CD14-positive monocyte (primary cell): ENCODE measurements around the gene MAP6D1. TPM values are rescaled to one million over a fixed set of nuclear protein-coding genes. Genes with fewer than 3 reads are reported as not detected.

ENCODE experiments used
- DNase-seq, 3 donors: peaks; one replicate each; pipeline ENCODE4 v3.0.0-alpha.2; 2011 to 2022
- H2AFZ ChIP-seq: 2 replicates; pipeline ENCODE4 v1.6.0; 2012; ENCODE audit warnings: mild to moderate bottlenecking, low read depth, low read length, inconsistent platforms; ENCODE audit not compliant: insufficient read depth, poor library complexity, severe bottlenecking
- H3K27ac ChIP-seq, 2 donors: 1 replicate in 1 of 2; 2 replicates in 1 of 2; pipeline ENCODE4 v1.5.1; 2012 to 2013; ENCODE audit warnings: low read length in 2 of 2, control low read depth in 1 of 2, inconsistent platforms in 1 of 2, low read depth in 1 of 2, mild to moderate bottlenecking in 1 of 2
- H3K27me3 ChIP-seq, 2 donors: one replicate each; pipeline versions ENCODE4 v1.6.0 to v1.6.1; 2011 to 2013; ENCODE audit warnings: low read length in 2 of 2; ENCODE audit not compliant: control insufficient read depth in 2 of 2, insufficient read depth in 2 of 2
- H3K36me3 ChIP-seq, 2 donors: replicated peaks in 1 of 2; 1 replicate in 1 of 2; 2 replicates in 1 of 2; pipeline versions ENCODE4 v1.5.1 to v1.6.1; 2012 to 2013; ENCODE audit warnings: low read length in 2 of 2, control low read depth in 1 of 2, inconsistent platforms in 1 of 2, mild to moderate bottlenecking in 1 of 2; ENCODE audit not compliant: insufficient read depth in 2 of 2, control insufficient read depth in 1 of 2
- H3K4me1 ChIP-seq, 2 donors: 1 replicate in 1 of 2; 2 replicates in 1 of 2; pipeline versions ENCODE4 v1.5.1 to v1.6.1; 2012 to 2013; ENCODE audit warnings: low read length in 2 of 2, control low read depth in 1 of 2, inconsistent platforms in 1 of 2, mild to moderate bottlenecking in 1 of 2, moderate library complexity in 1 of 2; ENCODE audit not compliant: insufficient read depth in 2 of 2, control insufficient read depth in 1 of 2
- H3K4me2 ChIP-seq: replicated peaks from 2 replicates; pipeline ENCODE3; 2012; ENCODE audit warnings: low read length, moderate library complexity, mild to moderate bottlenecking; ENCODE audit not compliant: poor library complexity, severe bottlenecking; ENCODE audit errors: extremely low read depth
- H3K4me3 ChIP-seq, 3 experiments: fragments of 200-600 bp in 1 of 3; sonication (generic) in 1 of 3; replicated peaks in 1 of 3; 1 replicate in 2 of 3; 2 replicates in 1 of 3; pipeline ENCODE4 v1.5.1; 2011 to 2013; ENCODE audit warnings: low read length in 3 of 3, mild to moderate bottlenecking in 3 of 3, control low read depth in 2 of 3, low read depth in 2 of 3, inconsistent platforms in 1 of 3, moderate library complexity in 1 of 3
- H3K79me2 ChIP-seq: 2 replicates; pipeline ENCODE4 v1.6.0; 2012; ENCODE audit warnings: mild to moderate bottlenecking, control low read depth, inconsistent platforms, low read length, moderate library complexity; ENCODE audit not compliant: insufficient read depth
- H3K9ac ChIP-seq: 2 replicates; pipeline ENCODE4 v1.6.0; 2017; ENCODE audit warnings: low read length, mild to moderate bottlenecking; ENCODE audit not compliant: insufficient read depth, poor library complexity, severe bottlenecking
- H3K9me3 ChIP-seq, 2 donors: replicated peaks in 1 of 2; 1 replicate in 1 of 2; 2 replicates in 1 of 2; pipeline versions ENCODE4 v1.5.1 to v1.6.1; 2012 to 2013; ENCODE audit warnings: low read length in 2 of 2, control low read depth in 1 of 2; ENCODE audit not compliant: control insufficient read depth in 1 of 2, insufficient read depth in 1 of 2
- H4K20me1 ChIP-seq: 2 replicates; pipeline ENCODE4 v1.6.0; 2012; ENCODE audit warnings: mild to moderate bottlenecking, low read length, control low read depth, moderate library complexity; ENCODE audit not compliant: insufficient read depth
- H3K27ac Mint-ChIP-seq, 7 donors: one replicate each; pipeline ENCODE4 v1.8.0; 2020; ENCODE audit warnings: mild to moderate bottlenecking in 7 of 7, mixed read lengths in 7 of 7, moderate library complexity in 6 of 7, inconsistent platforms in 2 of 7
- H3K27me3 Mint-ChIP-seq, 3 donors: one replicate each; pipeline ENCODE4 v1.8.0; 2021 to 2022; ENCODE audit warnings: low read depth in 3 of 3, mild to moderate bottlenecking in 3 of 3, mixed read lengths in 3 of 3, moderate library complexity in 3 of 3, inconsistent platforms in 1 of 3
- H3K36me3 Mint-ChIP-seq, 2 donors: one replicate each; pipeline ENCODE4 v1.8.0; 2020; ENCODE audit warnings: mixed read lengths in 2 of 2, inconsistent platforms in 1 of 2, mild to moderate bottlenecking in 1 of 2
- H3K4me1 Mint-ChIP-seq: one replicate; pipeline ENCODE4 v1.8.0; 2020; ENCODE audit warnings: mild to moderate bottlenecking, mixed read lengths
- H3K4me3 Mint-ChIP-seq, 2 donors: one replicate each; pipeline ENCODE4 v1.8.0; 2020; ENCODE audit warnings: mild to moderate bottlenecking in 2 of 2, mixed read lengths in 2 of 2, moderate library complexity in 1 of 2
- H3K9me3 Mint-ChIP-seq, 7 donors: one replicate each; pipeline ENCODE4 v1.8.0; 2020 to 2022; ENCODE audit warnings: mixed read lengths in 7 of 7, mild to moderate bottlenecking in 6 of 7, moderate library complexity in 6 of 7, inconsistent platforms in 2 of 7
- WGBS: methylation state at CpG from one replicate; pipeline ENCODE4 v1.1.5; 2013; ENCODE audit warnings: missing lambda C conversion rate; ENCODE audit not compliant: insufficient coverage; 5-methylcytosine and 5-hydroxymethylcytosine counted together
- intact Hi-C, 2 donors: fragments of 100-400 bp; cut with micrococcal nuclease; formaldehyde crosslinking; loops; one replicate each; pipeline versions ENCODE4 v1.15.0 to v1.15.1; 2023
- polyA plus RNA-seq, 3 donors: library from polyadenylated mRNA; depleted of rRNA in 1 of 3; unstranded in 2 of 3; stranded (reverse) in 1 of 3; fragments of 300-500 nt in 2 of 3; fragments of >200 nt in 1 of 3; fragmentation: Illumina TruSeq in 2 of 3; gene quantifications; 1 replicate in 2 of 3; 2 replicates in 1 of 3; pipeline ENCODE4 v1.2.3, GENCODE V29; 2012 to 2021
- TF ChIP-seq, protein P1 (sequence below): fragments of 200-600 bp; IDR thresholded peaks from one replicate; pipeline ENCODE4 v1.8.0; 2022; ENCODE audit warnings: antibody characterized with exemption, mild to moderate bottlenecking

Gene MAP6D1
- polyA plus RNA-seq, 3 donors = 0.18 to 0.35 TPM; not detected in 1

DNA sequence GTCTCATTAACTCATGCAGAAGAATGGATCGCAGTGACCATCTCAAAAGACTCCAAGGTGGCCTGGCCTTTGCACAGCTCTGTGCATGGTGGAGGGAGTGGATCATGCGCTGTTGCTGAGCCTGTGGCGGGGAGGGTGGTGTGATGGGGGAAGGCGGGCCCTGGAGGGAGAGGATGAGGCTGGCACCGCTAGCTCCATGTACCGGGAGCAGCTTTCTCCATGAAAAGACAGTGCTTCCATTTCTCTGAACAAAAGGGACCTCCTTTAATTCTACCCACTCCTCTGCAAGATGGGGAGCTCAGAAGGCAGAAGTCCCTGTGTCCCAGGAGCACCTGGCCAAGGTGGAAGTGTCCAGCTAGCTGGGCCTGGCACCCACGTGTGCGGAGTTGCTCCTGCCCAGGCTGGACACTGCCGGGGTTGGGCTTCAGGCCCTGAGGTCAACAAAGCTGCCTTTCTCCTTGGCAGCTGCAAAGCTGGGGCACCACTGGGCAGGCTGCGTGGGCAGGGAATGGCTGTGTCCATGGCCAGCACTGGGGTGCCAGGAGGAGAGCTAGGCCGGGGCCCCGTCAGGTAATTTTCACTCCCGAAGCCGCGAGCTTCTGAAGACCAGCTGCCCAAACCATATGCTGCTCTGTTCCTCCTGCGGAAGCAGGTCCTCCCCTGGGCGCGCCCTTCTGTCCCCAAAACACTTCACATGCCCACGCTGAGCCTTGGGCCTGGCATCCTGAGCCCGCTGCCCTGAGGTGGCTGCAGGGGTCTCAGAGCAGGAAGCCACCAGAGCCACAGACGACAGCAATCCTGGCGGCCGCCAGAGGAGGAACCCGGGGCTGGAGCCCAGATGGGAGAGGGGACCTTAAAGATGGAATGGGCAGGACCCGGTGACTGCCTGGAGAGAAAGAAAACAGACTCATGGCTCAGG is 6.4 kb downstream of the MAP6D1 start:
- peaks cover 3% of the 10 kb centered on the region in 2 donors for H3K4me1 ChIP-seq
- DNase-seq = no peak
- Mint-ChIP-seq H3K9me3 (peaks cover 0 to 2% (median 0%) of the 10 kb centered on the region in 7 donors), H3K27me3 (peaks cover 0 to 6% (median 5%) of the 10 kb centered on the region in 3 donors), H3K27ac (no peak overlapping the region), H3K4me1 (peaks cover 1% of the 10 kb centered on the region), H3K4me3 (no peak overlapping the region), H3K36me3 (peaks cover 29 to 43% of the 10 kb centered on the region in 2 donors)
- no peaks in the 10 kb centered on the region for H3K9me3 ChIP-seq
- H3K4me2 ChIP-seq = no peak overlapping the region
- no peak overlapping the region for H3K9ac ChIP-seq
- no peaks in the 10 kb centered on the region for H3K27me3 ChIP-seq
- H3K4me3 ChIP-seq = no peak overlapping the region
- no peak overlapping the region for H2AFZ ChIP-seq
- no peaks in the 10 kb centered on the region for H3K79me2 ChIP-seq
- intact Hi-C loops = no loop called here
- no peaks in the 10 kb centered on the region for H4K20me1 ChIP-seq
- WGBS = 89% methylated on average over 18 of the region's 25 CpGs
- TF ChIP-seq, protein P1, sequence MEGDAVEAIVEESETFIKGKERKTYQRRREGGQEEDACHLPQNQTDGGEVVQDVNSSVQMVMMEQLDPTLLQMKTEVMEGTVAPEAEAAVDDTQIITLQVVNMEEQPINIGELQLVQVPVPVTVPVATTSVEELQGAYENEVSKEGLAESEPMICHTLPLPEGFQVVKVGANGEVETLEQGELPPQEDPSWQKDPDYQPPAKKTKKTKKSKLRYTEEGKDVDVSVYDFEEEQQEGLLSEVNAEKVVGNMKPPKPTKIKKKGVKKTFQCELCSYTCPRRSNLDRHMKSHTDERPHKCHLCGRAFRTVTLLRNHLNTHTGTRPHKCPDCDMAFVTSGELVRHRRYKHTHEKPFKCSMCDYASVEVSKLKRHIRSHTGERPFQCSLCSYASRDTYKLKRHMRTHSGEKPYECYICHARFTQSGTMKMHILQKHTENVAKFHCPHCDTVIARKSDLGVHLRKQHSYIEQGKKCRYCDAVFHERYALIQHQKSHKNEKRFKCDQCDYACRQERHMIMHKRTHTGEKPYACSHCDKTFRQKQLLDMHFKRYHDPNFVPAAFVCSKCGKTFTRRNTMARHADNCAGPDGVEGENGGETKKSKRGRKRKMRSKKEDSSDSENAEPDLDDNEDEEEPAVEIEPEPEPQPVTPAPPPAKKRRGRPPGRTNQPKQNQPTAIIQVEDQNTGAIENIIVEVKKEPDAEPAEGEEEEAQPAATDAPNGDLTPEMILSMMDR = no peak
- no peak overlapping the region for H3K27ac ChIP-seq
- peaks cover 7 to 20% of the 10 kb centered on the region in 2 donors for H3K36me3 ChIP-seq

DNA sequence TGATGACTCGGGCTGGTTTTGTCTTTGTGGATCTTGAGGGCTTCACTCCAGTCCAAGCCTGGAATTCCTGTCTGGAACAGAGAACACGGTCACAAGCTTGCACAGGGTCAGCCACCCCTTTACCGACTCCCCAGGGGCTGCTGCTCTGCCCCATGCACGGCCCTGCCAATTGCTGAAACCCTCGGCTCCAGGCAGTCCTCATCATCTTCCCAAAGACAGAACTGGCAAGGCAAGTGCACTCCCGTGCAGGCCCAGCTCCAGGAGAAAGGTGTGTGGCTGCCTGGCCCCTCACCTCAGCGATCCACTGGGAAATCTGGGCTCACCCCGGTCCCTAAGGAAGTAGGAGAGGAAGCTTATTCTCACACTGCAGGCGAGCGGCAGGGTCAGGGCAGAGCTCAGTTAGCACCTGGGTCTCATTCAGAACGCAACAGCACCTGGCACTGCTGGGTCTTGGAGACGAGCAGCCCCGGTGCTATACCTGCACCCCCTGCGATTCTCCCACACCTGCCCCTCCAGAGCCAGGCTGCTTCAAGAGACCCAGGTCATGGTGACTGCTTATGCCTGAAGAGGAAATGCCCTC is 7.2 kb downstream of the MAP6D1 start:
- Histone ChIP-seq H3K36me3 (peaks cover 10 to 25% of the 10 kb centered on the region in 2 donors), H3K79me2 (no peaks in the 10 kb centered on the region), H3K4me2 (no peak overlapping the region), H3K27me3 (no peaks in the 10 kb centered on the region), H3K4me1 (no peaks in the 10 kb centered on the region), H3K9ac (no peak overlapping the region), H4K20me1 (no peaks in the 10 kb centered on the region), H3K4me3 (no peak overlapping the region), H2AFZ (no peak overlapping the region), H3K9me3 (no peaks in the 10 kb centered on the region), H3K27ac (no peak overlapping the region)
- no peak overlapping the region for H3K27ac Mint-ChIP-seq
- peaks cover 33 to 49% of the 10 kb centered on the region in 2 donors for H3K36me3 Mint-ChIP-seq
- intact Hi-C loops = no loop called here
- no peaks in the 10 kb centered on the region for H3K4me1 Mint-ChIP-seq
- WGBS = 97% methylated on average over 13 of the region's 14 CpGs
- no peak for DNase-seq
- H3K27me3 Mint-ChIP-seq = peaks cover 0 to 5% (median 2%) of the 10 kb centered on the region in 3 donors
- H3K4me3 Mint-ChIP-seq = no peak overlapping the region
- H3K9me3 Mint-ChIP-seq = peaks cover 0 to 2% (median 0%) of the 10 kb centered on the region in 7 donors
- TF ChIP-seq, protein P1 = no peak
